Muscle layer of colon (tissue), 2 donors: ENCODE measurements around the gene UNC5B.

Experiments used
- H3K27ac ChIP-seq: one replicate; pipeline ENCODE4 v1.7.0; 2013; ENCODE audit warnings: low read depth, mild to moderate bottlenecking, low read length, moderate library complexity
- H3K27me3 ChIP-seq, 2 donors: one replicate each; pipeline ENCODE4 v1.7.0; 2013; ENCODE audit warnings: low read length in 2 of 2, mild to moderate bottlenecking in 2 of 2; ENCODE audit not compliant: insufficient read depth in 2 of 2, control insufficient read depth in 1 of 2
- H3K36me3 ChIP-seq: one replicate; pipeline ENCODE4 v1.7.0; 2013; ENCODE audit warnings: mild to moderate bottlenecking, low read length; ENCODE audit not compliant: insufficient read depth
- H3K4me1 ChIP-seq: one replicate; pipeline ENCODE4 v1.7.0; 2013; ENCODE audit warnings: mild to moderate bottlenecking, low read length; ENCODE audit not compliant: insufficient read depth
- H3K4me3 ChIP-seq, 2 donors: one replicate each; pipeline ENCODE4 v1.7.0; 2013; ENCODE audit warnings: low read length in 2 of 2, low read depth in 1 of 2, mild to moderate bottlenecking in 1 of 2, moderate library complexity in 1 of 2
- H3K9ac ChIP-seq: one replicate; pipeline ENCODE4 v1.7.0; 2013; ENCODE audit warnings: low read length
- H3K9me3 ChIP-seq: one replicate; pipeline ENCODE4 v1.7.0; 2013; ENCODE audit warnings: mild to moderate bottlenecking, low read length
- donor health status: abdominal sarcoma.
- donor health status: Adenocarcinoma of cecum.

The UNC5B gene

DNA sequence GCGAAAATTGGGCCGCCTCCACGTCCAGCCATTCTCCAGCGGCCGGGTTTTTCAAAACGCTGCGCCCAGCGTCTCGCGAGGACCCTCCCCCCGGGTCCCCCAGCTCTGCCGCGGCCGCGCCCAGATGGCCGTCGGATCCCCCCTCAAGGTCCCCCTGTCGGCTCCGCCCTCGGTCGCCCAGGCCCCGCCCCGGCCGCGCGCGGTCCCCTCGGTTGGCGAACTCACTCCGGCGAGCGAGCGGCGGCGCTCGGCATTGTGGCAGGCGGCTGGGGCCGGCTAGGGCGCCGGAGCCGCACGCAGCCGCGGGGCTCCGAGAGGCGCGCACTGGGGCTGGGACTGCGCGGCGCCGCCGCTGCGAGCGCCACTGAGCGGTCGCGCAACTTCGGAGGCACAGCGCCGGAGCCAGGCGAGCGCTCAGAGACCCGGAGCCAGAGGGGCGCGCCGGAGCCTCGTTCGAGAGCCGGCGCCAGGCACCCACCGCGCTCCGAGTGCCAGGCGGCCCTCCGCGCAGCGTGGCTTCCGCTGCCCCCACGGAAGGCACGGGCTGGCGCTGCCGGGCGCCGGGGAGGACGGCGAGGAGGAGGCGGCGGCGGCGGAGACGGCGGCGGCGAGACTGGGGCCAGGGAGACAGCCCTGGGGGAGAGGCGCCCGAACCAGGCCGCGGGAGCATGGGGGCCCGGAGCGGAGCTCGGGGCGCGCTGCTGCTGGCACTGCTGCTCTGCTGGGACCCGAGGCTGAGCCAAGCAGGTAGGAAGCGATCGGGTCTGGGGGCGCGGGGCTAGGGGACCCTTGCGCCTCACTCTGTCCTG lies at the start of gene UNC5B:
Gene UNC5B, plus strand, starts transcription at position 253 of the 809 bp plus-strand sequence. Its CDS starts 416 bp downstream, at position 669.
- Histone ChIP-seq H3K36me3 (no peaks in the 10 kb centered on the region), H3K4me1 (peaks cover 25% of the 10 kb centered on the region), H3K9ac (no peak within 1 kb of the TSS), H3K27ac (peak within 1 kb of the TSS; percentile 77), H3K27me3 (peaks cover 8 to 21% of the 10 kb centered on the region in 2 donors), H3K4me3 (peak within 1 kb of the TSS; percentile 66 to 77), H3K9me3 (no peaks in the 10 kb centered on the region)

DNA sequence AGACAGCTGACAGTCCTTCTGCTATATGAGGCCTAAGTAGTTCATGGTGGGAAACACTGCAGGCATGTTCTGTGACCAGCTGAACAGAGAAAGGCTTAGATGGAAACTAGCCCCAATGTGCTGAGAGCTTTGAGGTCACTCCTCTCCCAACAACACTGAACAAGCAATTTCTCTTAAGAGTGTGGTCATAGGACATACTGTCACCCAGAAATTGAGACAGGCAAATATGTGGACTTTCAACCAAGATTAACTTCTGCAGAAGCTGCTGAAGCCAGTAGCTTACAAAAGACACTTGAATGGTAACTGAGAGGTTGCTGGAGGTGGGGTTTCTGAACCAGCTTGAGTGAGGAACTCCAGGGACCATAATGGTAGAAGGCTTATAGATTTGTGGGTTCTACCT lies 38.9 kb upstream of the UNC5B start:
- no peaks in the 10 kb centered on the region for H3K36me3 ChIP-seq
- H3K4me3 ChIP-seq = no peak overlapping the region
- H3K27me3 ChIP-seq = no peaks in the 10 kb centered on the region
- H3K9ac ChIP-seq = no peak overlapping the region
- H3K9me3 ChIP-seq = no peaks in the 10 kb centered on the region
- no peak overlapping the region for H3K27ac ChIP-seq
- H3K4me1 ChIP-seq = no peaks in the 10 kb centered on the region

GRCh38 chr10:71176661-71177060 lies 35.7 kb upstream of the UNC5B start:
- H3K27me3 ChIP-seq = no peaks in the 10 kb centered on the region
- H3K4me1 ChIP-seq = no peaks in the 10 kb centered on the region
- no peak overlapping the region for H3K4me3 ChIP-seq
- no peaks in the 10 kb centered on the region for H3K9me3 ChIP-seq
- H3K36me3 ChIP-seq = no peaks in the 10 kb centered on the region
- no peak overlapping the region for H3K9ac ChIP-seq
- no peak overlapping the region for H3K27ac ChIP-seq

- Histone ChIP-seq H3K36me3 (no peaks in the 10 kb centered on the region), H3K27me3 (no peaks in the 10 kb centered on the region), H3K27ac (no peak overlapping the region), H3K9me3 (no peaks in the 10 kb centered on the region), H3K4me3 (no peak overlapping the region), H3K9ac (no peak overlapping the region), H3K4me1 (no peaks in the 10 kb centered on the region)
Observed at GRCh38 chr10:71177651-71178199, 34.6 kb upstream of the UNC5B start.

GRCh38 chr10:71178880-71179279 lies 33.5 kb upstream of the UNC5B start:
- Histone ChIP-seq H3K4me1 (no peaks in the 10 kb centered on the region), H3K27me3 (peaks cover 0 to 6% of the 10 kb centered on the region in 2 donors), H3K9ac (no peak overlapping the region), H3K27ac (no peak overlapping the region), H3K36me3 (no peaks in the 10 kb centered on the region), H3K9me3 (no peaks in the 10 kb centered on the region), H3K4me3 (no peak overlapping the region)

- Histone ChIP-seq H3K4me1 (no peaks in the 10 kb centered on the region), H3K27me3 (peaks cover 0 to 7% of the 10 kb centered on the region in 2 donors), H3K4me3 (no peak overlapping the region), H3K9ac (no peak overlapping the region), H3K27ac (no peak overlapping the region), H3K36me3 (no peaks in the 10 kb centered on the region), H3K9me3 (no peaks in the 10 kb centered on the region)
Observed at GRCh38 chr10:71179382-71179781, 33.0 kb upstream of the UNC5B start.

DNA sequence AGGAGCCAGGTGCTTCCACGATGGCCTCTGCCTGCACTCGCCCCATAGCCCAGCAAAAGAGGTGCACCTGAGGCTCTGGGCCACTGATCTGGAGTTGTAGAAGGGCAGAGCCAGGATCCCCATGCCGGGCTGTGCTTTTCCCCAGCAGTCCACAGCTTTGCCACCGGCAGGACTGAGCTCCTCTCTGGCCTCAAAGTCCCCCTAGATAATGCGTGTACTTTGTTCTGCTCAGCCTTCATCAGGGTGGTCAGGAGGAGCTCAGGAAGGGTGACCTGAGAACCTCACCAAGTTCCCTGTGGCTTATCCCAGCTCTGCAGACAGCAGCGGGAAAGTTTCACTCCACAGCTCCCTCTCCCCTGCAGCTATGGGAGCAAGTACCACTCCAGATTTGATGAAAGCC lies 27.9 kb upstream of the UNC5B start:
- Histone ChIP-seq H3K4me1 (peaks cover 6% of the 10 kb centered on the region), H3K36me3 (no peaks in the 10 kb centered on the region), H3K27ac (no peak overlapping the region), H3K27me3 (peaks cover 0 to 7% of the 10 kb centered on the region in 2 donors), H3K4me3 (no peak overlapping the region), H3K9me3 (no peaks in the 10 kb centered on the region), H3K9ac (no peak overlapping the region)

- Histone ChIP-seq H3K4me3 (no peak overlapping the region), H3K9ac (no peak overlapping the region), H3K27me3 (peaks cover 0 to 7% of the 10 kb centered on the region in 2 donors), H3K9me3 (no peaks in the 10 kb centered on the region), H3K36me3 (no peaks in the 10 kb centered on the region), H3K4me1 (peaks cover 6% of the 10 kb centered on the region), H3K27ac (no peak overlapping the region)
Observed at GRCh38 chr10:71185209-71185608, 27.2 kb upstream of the UNC5B start.

DNA sequence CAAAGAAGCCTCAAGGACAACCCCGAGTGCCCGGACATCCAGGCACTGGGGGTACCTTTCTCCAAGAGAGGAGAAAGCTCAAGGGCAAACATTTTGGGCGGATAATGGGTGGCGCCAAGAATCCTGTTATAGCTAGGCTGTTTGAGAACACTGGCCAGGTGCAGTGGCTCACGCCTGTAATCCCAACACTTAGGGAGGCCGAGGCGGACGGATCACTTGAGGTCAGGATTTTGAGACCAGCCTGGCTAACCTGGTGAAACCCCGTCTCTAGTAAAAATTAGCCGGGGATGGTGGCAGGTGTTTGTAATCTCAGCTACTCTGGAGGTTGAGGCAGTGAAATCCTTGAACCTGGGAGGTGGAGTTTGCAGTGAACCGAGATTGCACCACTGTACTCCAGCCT lies 25.2 kb upstream of the UNC5B start:
- H3K27ac ChIP-seq = no peak overlapping the region

GRCh38 chr10:71187600-71187999 lies 24.8 kb upstream of the UNC5B start:
- Histone ChIP-seq H3K27ac (no peak overlapping the region), H3K9ac (no peak overlapping the region), H3K36me3 (no peaks in the 10 kb centered on the region), H3K4me3 (no peak overlapping the region), H3K9me3 (no peaks in the 10 kb centered on the region), H3K4me1 (peaks cover 6% of the 10 kb centered on the region), H3K27me3 (peaks cover 0 to 20% of the 10 kb centered on the region in 2 donors)

More for the DNA sequence above, 25.2 kb upstream of the UNC5B start:
- Histone ChIP-seq H3K9me3 (no peaks in the 10 kb centered on the region), H3K4me3 (no peak overlapping the region), H3K9ac (no peak overlapping the region), H3K27me3 (peaks cover 0 to 20% of the 10 kb centered on the region in 2 donors), H3K36me3 (no peaks in the 10 kb centered on the region), H3K4me1 (peaks cover 6% of the 10 kb centered on the region)

DNA sequence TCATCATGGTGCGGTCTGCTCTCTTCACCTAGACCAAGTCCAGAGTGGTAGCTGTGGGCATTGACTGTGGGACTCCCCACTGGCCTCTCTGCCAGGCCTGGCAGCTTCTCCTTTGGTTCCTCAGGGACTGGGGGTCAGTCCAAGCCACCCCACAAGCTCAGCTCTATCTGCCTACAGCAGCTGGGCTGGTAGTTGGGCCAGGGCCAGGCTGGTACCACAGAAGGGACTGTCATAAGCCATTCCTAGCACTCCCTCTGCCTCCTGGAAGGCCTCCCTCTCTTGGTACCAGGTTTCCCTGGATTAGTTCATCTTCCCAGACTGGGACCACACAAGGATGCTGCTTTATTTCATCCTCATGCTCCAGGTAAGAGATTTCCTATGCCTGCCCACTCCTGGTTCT lies 24.2 kb upstream of the UNC5B start:
- Histone ChIP-seq H3K9ac (no peak overlapping the region), H3K4me1 (peaks cover 6% of the 10 kb centered on the region), H3K27ac (no peak overlapping the region), H3K4me3 (no peak overlapping the region), H3K9me3 (no peaks in the 10 kb centered on the region), H3K36me3 (no peaks in the 10 kb centered on the region), H3K27me3 (peaks cover 0 to 20% of the 10 kb centered on the region in 2 donors)

GRCh38 chr10:71191019-71191418 lies 21.4 kb upstream of the UNC5B start:
- Histone ChIP-seq H3K27me3 (peaks cover 0 to 12% of the 10 kb centered on the region in 2 donors), H3K9me3 (no peaks in the 10 kb centered on the region), H3K4me1 (peaks cover 6% of the 10 kb centered on the region), H3K27ac (no peak overlapping the region), H3K9ac (no peak overlapping the region), H3K36me3 (no peaks in the 10 kb centered on the region), H3K4me3 (no peak overlapping the region)
